Neural cell (in vitro differentiated cells): ENCODE results near the gene TAC4. TPM values are rescaled to one million over a fixed set of nuclear protein-coding genes. Genes with fewer than 3 reads are reported as not detected.

Experiments
- H2AFZ ChIP-seq: fragments of 200-600, 300-800 bp; sonication (generic), shearing (Covaris generic); 2 replicates; pipeline ENCODE4 v1.6.0; 2014; ENCODE audit warnings: low read depth, mild to moderate bottlenecking, antibody characterized with exemption, low read length, moderate library complexity
- H3F3A ChIP-seq: fragments of 200-600 bp; shearing (Covaris generic); 2 replicates; pipeline ENCODE4 v1.6.1; 2016; ENCODE audit warnings: mild to moderate bottlenecking, moderate library complexity, mixed read lengths, antibody characterized with exemption, low read length; ENCODE audit not compliant: insufficient read depth, poor library complexity, severe bottlenecking
- H3K27ac ChIP-seq: fragments of 200-600, 300-800 bp; sonication (generic), shearing (Covaris generic); 2 replicates; pipeline ENCODE4 v1.5.1; 2014; ENCODE audit warnings: mild to moderate bottlenecking, low read length, moderate library complexity
- H3K27me3 ChIP-seq: fragments of 300-800, 200-600 bp; sonication (generic), shearing (Covaris generic); 2 replicates; pipeline ENCODE4 v1.6.0; 2014; ENCODE audit warnings: mild to moderate bottlenecking, low read depth, low read length, moderate library complexity; ENCODE audit not compliant: insufficient read depth
- H3K36me3 ChIP-seq: fragments of 300-800, 200-600 bp; sonication (generic), shearing (Covaris generic); 2 replicates; pipeline ENCODE4 v1.5.1; 2014; ENCODE audit warnings: mild to moderate bottlenecking, antibody characterized with exemption, low read length, moderate library complexity; ENCODE audit not compliant: insufficient read depth
- H3K4me2 ChIP-seq: fragments of 300-800, 200-600 bp; sonication (generic), shearing (Covaris generic); 2 replicates; pipeline ENCODE4 v1.6.0; 2014; ENCODE audit warnings: mild to moderate bottlenecking, low read length
- H3K4me3 ChIP-seq: fragments of 300-800, 200-600 bp; sonication (generic), shearing (Covaris generic); 2 replicates; pipeline ENCODE4 v1.5.1; 2014; ENCODE audit warnings: mild to moderate bottlenecking, low read length, moderate library complexity
- H3K79me2 ChIP-seq: fragments of 200-600 bp; shearing (Covaris generic); replicated peaks from 2 replicates; pipeline ENCODE4 v1.6.0; 2014; ENCODE audit warnings: mild to moderate bottlenecking, low read length, moderate library complexity; ENCODE audit not compliant: insufficient read depth
- H3K9ac ChIP-seq: fragments of 300-800, 200-600 bp; sonication (generic), shearing (Covaris generic); 2 replicates; pipeline ENCODE4 v1.6.1; 2016; ENCODE audit warnings: mild to moderate bottlenecking, low read length, mixed read lengths
- H3K9me2 ChIP-seq: fragments of 200-600 bp; shearing (Covaris generic); 2 replicates; pipeline ENCODE4 v1.6.1; 2016; ENCODE audit warnings: mild to moderate bottlenecking, low read length, mixed read lengths; ENCODE audit not compliant: insufficient read depth
- H3K9me3 ChIP-seq: fragments of 200-600, 300-800 bp; sonication (generic), shearing (Covaris generic); 2 replicates; pipeline ENCODE4 v1.6.1; 2016; ENCODE audit warnings: mild to moderate bottlenecking, mixed run types, low read length, moderate library complexity, mixed read lengths
- H4K20me1 ChIP-seq: fragments of 200-600 bp; shearing (Covaris generic); 2 replicates; pipeline ENCODE4 v1.6.1; 2016; ENCODE audit warnings: mild to moderate bottlenecking, mixed run types; ENCODE audit not compliant: insufficient read depth
- EP300 ChIP-seq: fragments of 450-650 bp; conservative IDR thresholded peaks from 2 replicates; pipeline ENCODE4 v1.6.1; 2014; ENCODE audit warnings: antibody characterized with exemption, mild to moderate bottlenecking, moderate library complexity; ENCODE audit not compliant: poor library complexity, severe bottlenecking
- EZH2 ChIP-seq: fragments of 200-600, 300-800 bp; shearing (Covaris generic), sonication (generic); IDR thresholded peaks from 2 replicates; pipeline ENCODE4 v1.6.1; 2014; ENCODE audit warnings: antibody characterized with exemption, low read length, borderline replicate concordance, mild to moderate bottlenecking; ENCODE audit not compliant: insufficient read depth, poor library complexity, severe bottlenecking
- MXI1 ChIP-seq: fragments of 450-650 bp; conservative IDR thresholded peaks from 2 replicates; pipeline ENCODE4 v1.6.1; 2014; ENCODE audit warnings: antibody characterized with exemption, mild to moderate bottlenecking; ENCODE audit not compliant: poor library complexity, severe bottlenecking
- POLR2AphosphoS5 ChIP-seq: IDR thresholded peaks from 2 replicates; pipeline ENCODE4 v1.6.1; 2012
- RAD21 ChIP-seq: fragments of 450-650 bp; conservative IDR thresholded peaks from 2 replicates; pipeline ENCODE4 v1.6.1; 2014; ENCODE audit warnings: antibody characterized with exemption, mild to moderate bottlenecking, moderate library complexity
- SMC3 ChIP-seq: fragments of 450-650 bp; conservative IDR thresholded peaks from 2 replicates; pipeline ENCODE4 v1.6.1; 2014; ENCODE audit warnings: antibody characterized with exemption, mild to moderate bottlenecking, moderate library complexity; ENCODE audit not compliant: poor library complexity
- TAF1 ChIP-seq: IDR thresholded peaks from 2 replicates; pipeline ENCODE4 v1.6.1; 2012; ENCODE audit warnings: low read depth
- polyA plus RNA-seq: library from polyadenylated mRNA; depleted of rRNA; stranded (reverse); fragments of >200 nt; gene quantifications from 2 replicates; pipeline ENCODE4 v1.2.3, GENCODE V29; 2014
- TF ChIP-seq, protein P1 (sequence below): fragments of 450-650 bp; IDR thresholded peaks from 2 replicates; pipeline ENCODE4 v1.5.1; 2014; ENCODE audit warnings: antibody characterized with exemption, mild to moderate bottlenecking, moderate library complexity; ENCODE audit not compliant: poor library complexity, severe bottlenecking
- TF ChIP-seq, protein P2 (sequence below): IDR thresholded peaks from 2 replicates; pipeline ENCODE4 v1.6.1; 2012; ENCODE audit warnings: borderline replicate concordance

The TAC4 gene
- polyA plus RNA-seq, 1 donor from 2014 or later, result not detected

DNA sequence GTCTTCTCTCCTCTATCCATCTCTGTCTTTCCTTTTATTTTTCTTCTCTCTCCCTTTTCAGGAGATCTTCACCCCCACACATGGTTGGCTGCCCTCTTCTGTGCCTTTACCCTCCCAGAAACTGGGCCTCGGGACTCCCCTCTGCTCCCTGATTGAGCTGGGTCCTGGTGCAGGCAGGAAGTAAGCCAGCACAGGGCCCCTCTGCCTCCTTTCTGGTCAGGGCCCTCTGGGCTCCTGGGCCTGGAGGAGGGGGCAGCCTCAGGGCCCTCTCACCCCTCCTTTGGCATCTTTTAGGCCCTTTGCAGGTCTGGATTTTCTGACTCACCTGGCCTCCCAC is 21.1 kb upstream of the TAC4 start:
- H3K79me2 ChIP-seq, result no peaks in the 10 kb centered on the region
- no peak overlapping the region for H3K9ac ChIP-seq
- H3K9me2 ChIP-seq, result no peaks in the 10 kb centered on the region
- no peaks in the 10 kb centered on the region for H4K20me1 ChIP-seq
- no peak overlapping the region for H2AFZ ChIP-seq
- no peaks in the 10 kb centered on the region for H3K27me3 ChIP-seq
- TF ChIP-seq, protein P1, sequence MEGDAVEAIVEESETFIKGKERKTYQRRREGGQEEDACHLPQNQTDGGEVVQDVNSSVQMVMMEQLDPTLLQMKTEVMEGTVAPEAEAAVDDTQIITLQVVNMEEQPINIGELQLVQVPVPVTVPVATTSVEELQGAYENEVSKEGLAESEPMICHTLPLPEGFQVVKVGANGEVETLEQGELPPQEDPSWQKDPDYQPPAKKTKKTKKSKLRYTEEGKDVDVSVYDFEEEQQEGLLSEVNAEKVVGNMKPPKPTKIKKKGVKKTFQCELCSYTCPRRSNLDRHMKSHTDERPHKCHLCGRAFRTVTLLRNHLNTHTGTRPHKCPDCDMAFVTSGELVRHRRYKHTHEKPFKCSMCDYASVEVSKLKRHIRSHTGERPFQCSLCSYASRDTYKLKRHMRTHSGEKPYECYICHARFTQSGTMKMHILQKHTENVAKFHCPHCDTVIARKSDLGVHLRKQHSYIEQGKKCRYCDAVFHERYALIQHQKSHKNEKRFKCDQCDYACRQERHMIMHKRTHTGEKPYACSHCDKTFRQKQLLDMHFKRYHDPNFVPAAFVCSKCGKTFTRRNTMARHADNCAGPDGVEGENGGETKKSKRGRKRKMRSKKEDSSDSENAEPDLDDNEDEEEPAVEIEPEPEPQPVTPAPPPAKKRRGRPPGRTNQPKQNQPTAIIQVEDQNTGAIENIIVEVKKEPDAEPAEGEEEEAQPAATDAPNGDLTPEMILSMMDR, result no peak
- TF ChIP-seq TAF1, result no peak
- no peak for TF ChIP-seq EP300
- TF ChIP-seq POLR2AphosphoS5, result no peak
- no peak for TF ChIP-seq EZH2
- no peak for TF ChIP-seq RAD21
- TF ChIP-seq, protein P2, sequence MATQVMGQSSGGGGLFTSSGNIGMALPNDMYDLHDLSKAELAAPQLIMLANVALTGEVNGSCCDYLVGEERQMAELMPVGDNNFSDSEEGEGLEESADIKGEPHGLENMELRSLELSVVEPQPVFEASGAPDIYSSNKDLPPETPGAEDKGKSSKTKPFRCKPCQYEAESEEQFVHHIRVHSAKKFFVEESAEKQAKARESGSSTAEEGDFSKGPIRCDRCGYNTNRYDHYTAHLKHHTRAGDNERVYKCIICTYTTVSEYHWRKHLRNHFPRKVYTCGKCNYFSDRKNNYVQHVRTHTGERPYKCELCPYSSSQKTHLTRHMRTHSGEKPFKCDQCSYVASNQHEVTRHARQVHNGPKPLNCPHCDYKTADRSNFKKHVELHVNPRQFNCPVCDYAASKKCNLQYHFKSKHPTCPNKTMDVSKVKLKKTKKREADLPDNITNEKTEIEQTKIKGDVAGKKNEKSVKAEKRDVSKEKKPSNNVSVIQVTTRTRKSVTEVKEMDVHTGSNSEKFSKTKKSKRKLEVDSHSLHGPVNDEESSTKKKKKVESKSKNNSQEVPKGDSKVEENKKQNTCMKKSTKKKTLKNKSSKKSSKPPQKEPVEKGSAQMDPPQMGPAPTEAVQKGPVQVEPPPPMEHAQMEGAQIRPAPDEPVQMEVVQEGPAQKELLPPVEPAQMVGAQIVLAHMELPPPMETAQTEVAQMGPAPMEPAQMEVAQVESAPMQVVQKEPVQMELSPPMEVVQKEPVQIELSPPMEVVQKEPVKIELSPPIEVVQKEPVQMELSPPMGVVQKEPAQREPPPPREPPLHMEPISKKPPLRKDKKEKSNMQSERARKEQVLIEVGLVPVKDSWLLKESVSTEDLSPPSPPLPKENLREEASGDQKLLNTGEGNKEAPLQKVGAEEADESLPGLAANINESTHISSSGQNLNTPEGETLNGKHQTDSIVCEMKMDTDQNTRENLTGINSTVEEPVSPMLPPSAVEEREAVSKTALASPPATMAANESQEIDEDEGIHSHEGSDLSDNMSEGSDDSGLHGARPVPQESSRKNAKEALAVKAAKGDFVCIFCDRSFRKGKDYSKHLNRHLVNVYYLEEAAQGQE, result no peak
- TF ChIP-seq SMC3, result no peak
- no peak for TF ChIP-seq MXI1
- H3K9me3 ChIP-seq, result no peaks in the 10 kb centered on the region
- H3K4me3 ChIP-seq, result no peak overlapping the region
- H3K27ac ChIP-seq, result no peak overlapping the region
- no peaks in the 10 kb centered on the region for H3K36me3 ChIP-seq
- no peaks in the 10 kb centered on the region for H3F3A ChIP-seq
- H3K4me2 ChIP-seq, result no peak overlapping the region

DNA sequence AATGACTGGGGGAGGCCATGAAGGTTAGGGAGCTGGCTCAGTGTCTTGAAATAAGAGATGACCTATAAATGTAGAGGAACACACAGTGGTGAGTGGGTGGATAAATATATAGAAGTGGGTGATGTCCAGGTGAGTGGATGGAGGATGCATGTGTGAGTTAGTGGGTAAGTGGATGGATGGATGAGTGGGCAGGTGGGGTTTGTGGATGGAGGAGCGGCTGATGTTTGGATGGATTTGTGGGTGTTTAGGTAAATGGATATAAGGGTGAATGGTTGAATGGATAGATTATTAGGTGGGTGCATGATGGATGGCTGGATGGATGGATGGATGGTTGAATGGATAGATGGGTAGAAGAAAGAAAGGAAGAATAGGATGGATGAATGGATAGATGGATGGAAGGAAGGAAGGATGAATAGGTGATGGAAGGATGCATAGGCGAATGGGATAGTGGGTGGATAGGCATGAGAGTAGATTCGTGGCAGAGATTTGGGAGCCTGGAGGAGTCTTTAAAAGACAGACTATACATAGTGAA is 19.1 kb upstream of the TAC4 start:
- no peaks in the 10 kb centered on the region for H3F3A ChIP-seq
- H3K9me2 ChIP-seq, result no peaks in the 10 kb centered on the region
- H3K27ac ChIP-seq, result no peak overlapping the region
- TF ChIP-seq, protein P2, result no peak
- TF ChIP-seq SMC3 (no peak), POLR2AphosphoS5 (no peak), MXI1 (no peak), RAD21 (no peak), EP300 (no peak), TAF1 (no peak), EZH2 (no peak)
- TF ChIP-seq, protein P1, result no peak
- no peaks in the 10 kb centered on the region for H3K27me3 ChIP-seq
- no peaks in the 10 kb centered on the region for H4K20me1 ChIP-seq
- H3K36me3 ChIP-seq, result no peaks in the 10 kb centered on the region
- no peak overlapping the region for H3K9ac ChIP-seq
- H2AFZ ChIP-seq, result no peak overlapping the region
- no peaks in the 10 kb centered on the region for H3K79me2 ChIP-seq
- H3K9me3 ChIP-seq, result no peaks in the 10 kb centered on the region
- H3K4me3 ChIP-seq, result no peak overlapping the region
- H3K4me2 ChIP-seq, result no peak overlapping the region
